HG03108 (cell line): Measurements from ENCODE around the gene SPHK2.
"Not testable (repeated sequence)": the region's sequence is repeated elsewhere in the genome, so short reads cannot be mapped to it uniquely, and the experiment has no call there.

Experiments used
- ATAC-seq: cut with Tn5 transposase; IDR thresholded peaks from one replicate; pipeline ENCODE4 v1.9.1; 2021; ENCODE audit warnings: moderate library complexity; ENCODE audit not compliant: unreplicated experiment

SPHK2 gene

DNA sequence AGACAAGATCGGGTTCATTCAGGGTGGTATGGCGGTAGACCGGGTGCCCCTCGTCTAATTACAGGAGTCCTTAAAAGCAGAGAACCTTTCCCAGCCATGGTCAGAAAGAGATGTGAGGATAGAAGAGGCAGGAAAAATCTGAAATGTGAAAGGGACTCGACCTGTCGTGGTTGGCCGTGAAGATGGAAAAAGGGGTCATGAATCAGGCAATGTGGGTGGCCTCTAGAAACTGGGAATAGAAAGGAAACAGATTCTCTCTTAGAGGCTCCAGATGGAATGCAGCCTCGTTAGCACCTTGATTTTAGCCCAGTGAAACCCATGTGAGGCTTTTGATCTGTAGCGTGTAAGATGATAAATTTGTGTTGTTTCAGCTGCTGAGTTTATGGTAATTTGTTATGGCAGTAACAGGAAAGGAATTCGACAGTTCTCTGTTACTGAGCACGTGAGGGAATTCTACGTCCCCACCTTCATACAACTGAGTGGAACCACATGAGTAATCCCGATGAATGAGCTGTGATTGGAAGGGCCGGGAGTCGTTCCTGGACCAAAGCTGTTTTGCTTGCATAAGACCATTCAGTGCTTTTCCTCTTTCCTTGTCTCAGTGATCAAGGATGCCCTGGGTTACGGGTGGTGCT lies 37.7 kb downstream of the SPHK2 start:
- ATAC-seq, result no peak

DNA sequence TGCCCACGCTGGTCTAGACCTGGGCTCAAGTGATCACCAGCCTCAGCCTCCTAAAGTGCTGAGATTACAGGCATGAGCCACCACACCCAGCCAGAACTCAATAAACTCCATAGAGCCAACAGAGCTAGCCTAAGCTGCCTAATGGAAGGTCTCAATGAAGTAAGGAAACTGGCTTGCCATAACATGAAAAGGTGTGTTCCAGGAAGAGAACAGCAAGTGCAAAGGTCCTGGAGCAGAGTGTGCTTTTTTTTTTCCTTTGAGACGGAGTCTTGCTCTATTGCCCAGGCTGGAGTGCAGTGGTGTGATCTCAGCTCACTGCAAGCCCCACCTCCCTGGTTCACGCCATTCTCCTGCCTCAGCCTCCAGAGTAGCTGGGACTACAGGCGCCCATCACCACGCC lies 38.5 kb downstream of the SPHK2 start:
- not testable (repeated sequence) for ATAC-seq

DNA sequence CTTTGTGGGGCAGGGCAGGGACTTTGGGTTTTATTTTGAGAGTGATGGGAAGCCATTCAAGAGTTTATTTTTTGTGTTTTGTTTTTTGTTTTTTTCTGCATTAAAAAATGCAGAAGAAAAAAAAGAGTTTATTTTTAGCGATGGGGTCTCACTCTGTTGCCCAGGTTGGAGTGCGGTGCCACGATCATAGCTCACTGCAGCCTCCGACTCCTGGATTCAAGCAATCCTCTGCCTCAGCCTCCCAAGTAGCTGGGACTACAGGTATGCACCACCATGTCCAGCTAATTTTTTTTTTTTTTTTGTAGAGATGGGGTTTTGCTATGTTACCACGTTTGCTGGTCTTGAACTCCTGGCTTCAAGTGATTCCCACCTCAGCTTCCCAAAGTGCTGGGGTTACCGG lies 39.2 kb downstream of the SPHK2 start:
- ATAC-seq, result no peak

DNA sequence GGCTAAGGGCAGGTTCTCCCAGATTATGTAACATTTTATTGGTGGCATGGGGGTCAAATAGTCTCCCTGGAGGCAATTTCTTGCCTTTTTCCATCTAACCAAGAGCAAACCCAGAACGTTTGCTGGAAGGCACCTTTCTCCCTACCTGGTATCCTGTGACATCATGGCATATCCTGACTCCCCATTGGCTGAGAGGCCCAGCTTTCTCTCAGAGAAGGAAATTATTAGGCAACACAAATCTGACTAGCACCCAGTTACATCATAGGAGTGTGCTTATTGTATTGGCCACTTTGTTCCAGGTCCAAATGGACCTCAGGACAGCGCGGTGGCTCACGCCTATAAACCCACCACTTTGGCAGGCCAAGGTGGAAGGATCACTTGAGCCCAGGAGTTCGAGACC lies 40.5 kb downstream of the SPHK2 start:
- ATAC-seq, result no peak

DNA sequence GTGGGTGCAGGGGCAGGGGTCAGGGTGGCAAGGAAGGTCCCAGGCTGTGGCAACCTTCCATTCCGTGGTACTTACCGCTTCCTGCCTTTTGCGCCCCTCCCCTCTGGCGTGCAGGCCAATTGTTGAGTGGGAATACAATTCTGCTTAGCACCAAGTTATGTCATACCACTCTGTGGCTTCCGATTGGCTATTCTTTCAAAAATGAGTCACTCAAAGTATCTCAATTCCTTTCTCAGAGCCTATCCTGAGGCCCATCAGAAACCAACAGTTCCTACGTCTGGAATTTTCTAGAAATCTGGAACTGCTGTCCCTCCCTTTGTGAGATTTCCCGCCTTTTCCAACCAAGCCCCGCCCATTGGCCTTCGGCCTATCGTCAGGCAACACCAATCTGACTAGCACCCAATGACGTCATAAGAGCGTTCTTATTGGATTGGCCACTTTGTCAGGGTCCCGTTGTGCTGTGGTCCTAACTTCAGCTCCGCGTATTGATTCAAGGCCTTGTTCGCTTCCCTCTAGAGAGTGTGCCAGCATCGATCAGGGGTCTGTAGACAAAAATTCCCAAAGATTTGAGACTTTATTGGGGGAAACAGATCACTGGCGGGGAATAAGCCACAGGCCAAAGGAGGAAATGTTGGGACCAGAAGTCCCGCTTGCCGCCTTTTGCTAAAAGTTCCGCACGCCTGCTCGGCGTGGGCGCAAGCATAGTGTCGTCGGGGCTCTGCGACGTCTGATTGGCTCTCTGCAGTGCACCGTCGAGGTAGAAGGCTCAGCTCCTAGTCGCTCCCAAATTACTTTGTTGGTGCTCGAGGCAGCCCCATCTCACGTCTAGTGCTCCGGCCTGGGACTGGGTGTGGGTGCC lies 41.8 kb downstream of the SPHK2 start:
- ATAC-seq, result peak; percentile 71

DNA sequence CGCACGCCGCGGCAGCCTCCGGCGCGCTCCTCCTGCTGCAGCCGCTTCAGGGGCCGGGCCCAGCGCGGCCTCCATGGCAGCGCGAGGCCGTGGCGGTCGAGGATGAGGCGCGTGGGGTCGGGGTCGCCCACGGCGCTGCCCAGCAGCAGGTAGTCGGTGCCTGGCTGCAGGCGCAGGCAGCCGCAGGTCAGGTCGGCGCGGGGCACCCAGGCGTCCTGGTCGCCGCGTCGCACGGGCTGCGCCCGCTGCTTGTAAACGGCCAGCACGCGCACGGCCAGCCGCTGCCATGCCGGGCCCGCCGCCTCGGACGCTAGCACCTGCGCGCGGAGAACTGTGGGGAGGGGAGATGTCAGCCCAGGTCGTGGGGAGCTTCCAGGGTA lies 42.4 kb downstream of the SPHK2 start:
- ATAC-seq, result no peak

DNA sequence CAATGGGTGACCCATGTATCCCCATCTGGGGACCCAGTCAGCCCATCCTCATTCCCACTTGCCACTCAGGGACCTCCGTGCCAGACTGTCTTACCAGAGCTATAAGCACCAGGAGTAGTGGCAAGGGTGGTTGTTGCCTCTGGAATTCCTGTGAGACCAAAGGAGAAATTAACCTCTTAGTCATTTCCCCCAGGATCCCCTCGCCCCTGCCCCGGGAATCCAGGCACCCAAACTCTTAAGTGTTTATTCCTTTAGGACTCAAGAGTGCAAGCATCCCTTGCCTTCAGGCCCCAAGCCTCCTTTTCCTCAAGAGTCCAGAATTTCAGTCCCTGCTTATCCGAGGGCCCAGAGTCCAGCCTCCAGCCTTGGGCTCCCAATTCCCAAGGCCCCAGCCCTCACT lies 44.4 kb downstream of the SPHK2 start:
- no peak for ATAC-seq

DNA sequence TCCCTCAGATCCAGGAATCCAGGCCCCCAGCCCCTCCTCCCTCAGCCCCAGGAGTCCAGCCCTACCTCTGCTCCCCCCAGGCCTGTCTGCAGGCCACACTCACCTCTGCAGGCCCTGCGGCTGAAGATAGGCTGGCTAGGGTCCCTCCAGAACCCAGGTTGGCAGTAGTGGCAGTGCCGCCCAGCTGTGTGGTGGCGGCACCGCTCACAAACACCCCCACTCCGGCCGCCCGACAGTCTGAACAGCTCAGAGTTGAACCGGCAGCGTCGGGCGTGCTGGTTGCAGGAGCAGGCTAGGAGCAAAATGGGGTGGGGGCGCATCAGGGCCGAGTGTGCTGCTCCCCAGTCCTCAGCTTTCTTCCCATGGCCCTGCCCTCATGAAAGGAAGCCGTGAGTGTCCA lies 45.2 kb downstream of the SPHK2 start:
- no peak for ATAC-seq

DNA sequence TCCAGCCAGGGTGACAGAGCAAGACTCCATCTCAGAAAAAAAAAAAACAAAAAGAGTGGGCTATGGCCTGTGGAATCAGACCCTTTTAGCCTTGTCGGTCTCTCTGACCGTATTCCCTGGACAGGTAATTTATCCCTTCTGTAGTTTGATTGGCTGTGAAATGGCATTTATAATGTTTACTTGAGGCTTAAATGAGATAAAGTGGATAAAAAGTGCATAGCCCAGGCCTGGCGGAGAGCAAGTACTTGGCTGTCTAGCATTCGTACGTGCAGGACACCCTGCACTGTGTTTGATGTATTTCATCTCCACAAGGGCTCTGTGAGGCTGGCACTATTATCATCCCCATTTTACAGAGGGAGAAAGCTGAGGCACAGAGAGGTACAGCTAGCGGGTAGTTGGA lies 46.5 kb downstream of the SPHK2 start:
- no peak for ATAC-seq

DNA sequence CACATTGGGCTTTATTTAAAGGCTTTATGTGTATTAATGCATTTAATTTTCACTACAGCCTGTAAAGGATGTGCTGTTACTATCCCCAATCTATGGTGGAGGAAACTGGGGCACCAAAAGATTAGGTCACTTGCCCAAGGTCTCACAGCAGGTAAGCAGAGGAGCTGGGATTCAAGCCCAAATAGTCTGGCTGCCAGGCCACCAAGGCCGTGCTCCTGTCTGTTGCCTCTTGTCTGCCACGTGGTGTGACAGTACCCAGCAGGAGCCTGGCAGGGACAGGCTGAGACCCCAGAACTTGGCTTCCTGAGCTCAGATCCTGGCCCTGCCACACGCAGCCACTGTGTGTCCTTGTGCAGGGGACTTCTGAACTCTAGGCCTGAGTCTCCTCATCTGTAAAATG lies 49.0 kb downstream of the SPHK2 start:
- no peak for ATAC-seq

DNA sequence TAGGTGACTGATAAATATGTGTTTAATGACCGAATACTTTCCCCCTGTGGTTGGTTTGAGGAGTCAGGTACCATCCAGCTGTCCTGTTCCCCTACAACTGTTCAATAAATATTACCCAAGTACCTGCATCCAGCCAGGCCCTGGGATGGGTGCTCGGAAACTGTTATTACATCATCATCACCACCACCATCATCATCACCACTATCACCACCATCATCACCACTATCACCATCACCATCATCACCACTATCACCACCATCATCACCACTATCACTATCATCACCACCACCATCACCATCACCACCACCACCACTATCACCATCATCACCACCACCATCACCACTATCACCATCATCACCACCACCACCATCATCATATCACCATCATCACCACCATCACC lies 49.5 kb downstream of the SPHK2 start:
- ATAC-seq, result no peak

DNA sequence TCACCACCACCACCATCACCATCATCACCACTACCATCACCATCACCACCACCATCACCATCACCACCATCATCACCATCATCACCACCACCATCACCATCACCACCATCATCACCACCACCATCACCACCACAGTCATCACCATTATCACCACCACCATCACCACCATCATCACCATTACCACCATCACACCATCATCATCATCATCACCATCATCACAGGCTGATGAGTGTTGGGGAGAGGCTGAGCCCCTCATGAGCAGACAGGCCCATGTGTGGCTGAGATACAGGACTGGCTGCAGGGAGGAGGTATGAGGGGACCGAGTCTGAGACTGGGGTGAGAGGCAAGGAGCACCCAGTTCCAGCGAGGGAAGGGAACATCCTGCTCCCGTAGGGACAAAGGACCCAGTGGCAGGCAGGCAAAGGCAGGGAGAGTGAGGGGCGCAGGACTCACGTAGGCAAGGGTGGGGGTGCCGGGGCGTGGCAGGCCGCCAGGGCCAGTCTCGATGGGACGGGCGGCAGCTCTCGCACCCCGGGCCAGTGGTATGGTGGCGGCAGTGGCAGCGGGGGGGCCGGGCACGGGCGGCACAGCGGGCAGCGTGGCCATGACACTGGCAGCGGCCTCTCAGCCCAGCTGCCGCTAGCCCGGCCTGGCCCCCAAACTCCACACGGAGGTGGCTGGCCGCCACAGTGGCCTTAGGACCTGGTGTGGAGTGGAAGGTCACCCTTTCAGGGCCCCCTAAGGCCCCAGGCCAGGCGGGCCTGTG lies 50.8 kb downstream of the SPHK2 start:
- no peak for ATAC-seq

DNA sequence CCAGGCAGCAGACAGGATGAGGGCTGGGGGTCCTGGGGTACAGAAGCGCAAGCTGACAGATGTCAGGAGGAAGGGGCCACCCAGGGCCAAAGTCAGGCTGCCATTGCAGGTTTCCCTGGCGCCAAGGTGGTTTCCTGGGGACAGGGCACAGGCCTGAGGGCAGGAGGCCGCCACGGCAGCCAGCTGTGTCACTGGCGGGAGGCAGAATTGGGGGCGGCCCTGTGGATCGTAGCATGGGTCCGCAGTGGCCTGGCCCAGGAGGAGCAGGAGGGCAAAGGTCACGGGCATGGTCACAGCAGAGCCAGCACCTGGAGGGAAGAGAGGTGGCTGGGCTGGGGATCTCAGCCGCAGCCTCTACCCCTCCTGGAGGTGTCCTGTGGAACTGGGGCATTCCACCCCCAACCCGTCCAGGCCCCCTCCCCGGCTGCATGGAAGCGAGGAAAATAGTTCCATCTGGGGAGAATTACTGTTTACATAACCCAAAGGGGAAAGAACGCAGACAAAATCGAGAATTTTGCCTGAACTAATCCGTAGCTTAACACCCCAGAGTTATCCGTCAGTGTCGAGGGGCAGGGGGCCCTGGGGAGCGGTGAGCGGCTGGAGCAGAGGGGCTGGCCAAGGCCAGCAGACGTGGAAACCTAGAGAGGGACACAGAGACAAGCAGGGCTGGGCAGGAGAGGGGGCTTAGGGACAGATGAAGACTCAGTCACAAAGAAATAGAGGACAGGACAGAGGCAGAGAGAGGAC lies 51.6 kb downstream of the SPHK2 start:
- ATAC-seq, result no peak

DNA sequence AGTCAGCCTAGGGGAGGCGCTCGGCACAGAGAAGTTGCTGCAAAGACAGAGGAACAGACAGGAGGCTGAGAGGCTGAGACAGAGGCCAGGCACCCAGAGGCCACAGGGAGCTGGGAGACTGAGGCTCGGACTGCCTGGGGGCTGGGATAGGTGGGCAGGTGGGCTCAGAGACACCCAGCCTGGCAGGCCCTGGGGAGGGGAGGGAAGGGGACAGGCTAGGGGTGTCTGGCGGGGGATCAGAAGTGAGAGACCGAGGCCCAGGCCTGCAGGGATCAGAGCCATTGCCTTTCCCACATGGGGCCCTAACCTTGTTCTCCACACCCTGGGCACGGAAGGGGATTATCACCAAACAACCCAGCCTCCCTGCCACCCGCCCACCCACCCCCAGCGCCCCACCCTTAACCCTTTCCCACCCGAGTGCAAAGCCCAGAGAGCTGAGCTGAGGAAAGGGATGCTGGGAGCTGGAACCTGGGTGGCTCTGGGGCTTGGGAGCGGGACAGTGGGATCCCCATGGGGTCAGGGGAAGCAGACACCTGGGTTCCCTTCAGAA lies 52.2 kb downstream of the SPHK2 start:
- no peak for ATAC-seq

DNA sequence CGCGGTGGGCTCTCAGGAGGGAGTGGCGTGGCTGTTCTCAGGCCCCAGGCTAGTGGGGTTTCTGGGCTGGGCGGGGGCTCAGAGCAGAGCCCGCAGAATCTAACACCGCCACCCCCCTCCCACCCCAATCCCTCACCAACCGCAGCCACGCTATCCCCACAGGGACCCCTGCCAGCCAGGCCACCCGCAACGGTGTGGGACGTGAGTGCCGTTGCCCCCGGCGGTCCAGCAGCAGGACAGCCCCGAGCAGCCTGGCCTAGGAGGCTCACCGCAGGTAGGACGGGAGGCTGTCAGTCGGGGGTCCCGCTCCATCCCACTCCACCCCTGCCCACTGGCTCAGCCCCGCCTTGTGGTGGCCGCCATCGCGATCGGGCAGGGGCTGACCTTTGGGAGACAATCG lies 53.7 kb downstream of the SPHK2 start, which contains the start of gene NTN5:
Gene NTN5, minus strand, starts transcription at position 24 of the 400 bp plus-strand sequence. CDS start 2,031 bp downstream, outside the sequence.
- ATAC-seq, result no peak

DNA sequence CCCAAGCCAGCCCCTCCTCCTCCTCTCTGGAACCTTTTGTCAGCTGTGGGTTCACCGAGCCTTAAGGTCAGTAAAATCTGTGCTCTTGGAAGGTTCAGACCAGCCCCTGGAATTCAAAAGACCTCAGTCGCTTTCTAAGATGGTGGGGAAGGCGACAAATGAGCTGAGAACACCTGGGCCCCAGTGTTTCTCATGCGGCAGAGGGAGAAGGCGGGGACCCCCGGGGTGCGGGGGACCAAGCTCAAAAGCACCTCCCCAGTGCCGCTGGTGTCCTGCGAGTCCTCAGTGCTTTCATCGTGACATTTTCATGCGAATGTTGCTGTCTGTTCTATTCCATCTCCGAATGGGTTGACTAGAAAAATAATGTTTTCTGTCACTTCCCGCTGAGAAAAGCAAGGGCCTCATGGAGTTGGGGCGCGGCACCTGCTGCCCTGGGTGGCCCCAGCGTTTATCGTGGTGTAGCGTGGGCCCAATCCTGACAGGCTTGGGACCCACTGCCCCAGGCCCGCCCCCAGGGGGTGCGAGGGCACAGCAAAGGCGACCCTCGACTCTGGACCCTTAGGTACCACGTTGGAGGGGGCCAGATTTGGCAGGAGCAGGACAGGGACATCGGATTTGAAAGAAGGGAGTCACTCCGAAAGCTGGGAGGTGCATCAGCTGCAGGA lies 54.3 kb downstream of the SPHK2 start:
- no peak for ATAC-seq

DNA sequence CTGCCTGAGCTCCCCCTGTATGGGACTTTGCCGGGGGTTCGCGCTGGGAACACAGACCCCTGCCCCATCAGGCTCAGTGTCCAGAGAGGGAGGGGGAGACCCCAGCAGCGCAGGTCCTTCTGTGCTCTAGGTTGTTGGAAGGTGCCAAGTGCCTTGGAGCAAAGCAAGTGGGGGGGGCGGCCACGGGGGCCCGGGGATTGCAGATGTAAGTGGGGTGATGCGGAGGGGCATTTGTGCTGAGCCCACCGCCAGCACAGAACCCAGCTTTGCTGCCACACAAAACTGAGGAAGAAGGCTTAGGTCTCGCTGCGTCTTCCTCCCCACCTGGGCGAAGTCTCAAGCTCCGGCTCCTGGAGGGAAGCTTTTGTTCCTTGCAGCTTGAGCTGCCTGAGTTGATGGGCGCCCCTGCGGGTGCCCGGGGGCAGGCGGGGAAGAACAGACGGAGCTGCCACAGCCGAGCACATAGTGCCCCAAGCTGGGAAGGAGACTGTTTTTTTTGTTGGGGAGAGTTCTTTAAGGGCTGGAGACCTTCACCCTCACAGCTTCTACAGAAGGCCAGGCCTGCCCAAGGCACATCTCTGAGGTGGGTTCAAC lies 55.0 kb downstream of the SPHK2 start:
- ATAC-seq, result no peak

DNA sequence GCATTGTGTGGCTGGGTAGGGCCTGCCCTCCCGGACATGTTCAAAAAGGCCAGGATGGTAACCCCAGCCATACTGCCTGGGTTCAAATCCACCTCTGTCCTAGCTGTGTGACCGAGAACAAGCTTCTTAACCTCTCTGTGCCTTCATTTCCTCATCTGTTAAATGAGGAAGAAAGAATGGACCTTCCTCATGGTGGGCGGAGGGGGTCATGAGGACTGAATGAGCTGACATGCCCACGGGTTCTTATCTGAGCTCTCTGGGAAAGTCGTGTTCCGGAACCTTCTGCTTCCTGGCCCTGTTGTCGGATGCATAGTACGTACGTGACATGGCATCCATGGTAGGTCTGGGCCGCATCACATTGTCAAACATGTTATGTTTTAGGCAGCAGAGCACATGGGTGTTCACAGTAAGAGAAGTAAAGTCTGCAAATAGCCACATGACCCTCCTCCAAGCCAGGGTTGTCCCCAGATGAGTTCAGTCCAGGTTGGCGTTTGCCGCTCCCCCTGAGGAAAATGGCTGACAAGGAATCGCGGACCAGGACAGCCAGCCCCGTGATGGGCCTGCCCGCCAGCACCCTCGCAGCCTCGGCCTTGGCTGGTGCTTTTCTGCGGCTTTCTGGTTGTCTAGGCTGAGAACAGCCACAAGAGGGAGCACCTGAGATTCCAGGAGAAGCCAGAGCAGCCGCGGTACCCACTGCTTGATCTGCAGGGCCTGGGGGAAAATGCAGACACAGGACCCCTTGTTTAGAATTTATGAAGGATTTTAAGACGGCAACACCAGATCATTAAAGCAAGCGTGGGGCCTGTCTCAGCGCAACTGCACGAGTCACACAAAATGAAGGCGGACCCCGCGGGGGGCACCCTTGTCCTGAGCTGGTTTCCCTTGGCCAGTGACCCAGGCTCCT lies 55.9 kb downstream of the SPHK2 start:
- no peak for ATAC-seq

DNA sequence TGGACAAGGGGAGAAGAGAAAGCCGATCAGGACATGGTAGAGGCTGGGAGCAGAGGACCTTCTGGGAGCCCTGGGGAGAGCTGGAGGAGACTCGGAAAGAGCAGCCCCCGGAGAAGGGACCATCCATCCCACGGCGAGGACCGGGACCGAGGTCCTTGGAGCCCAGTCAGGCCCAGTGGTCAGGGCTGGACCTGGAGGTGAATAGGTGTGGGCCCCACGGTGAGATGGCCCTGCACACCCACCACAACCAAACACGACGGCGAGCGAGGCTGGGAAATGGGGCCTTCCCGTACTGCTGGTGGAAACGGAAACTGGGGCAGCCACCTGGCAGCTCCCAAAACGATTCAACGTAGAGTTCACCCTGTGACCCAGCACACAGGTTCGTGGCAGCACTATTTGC lies 57.2 kb downstream of the SPHK2 start:
- no peak for ATAC-seq
